ENCODE results near the gene OPRL1. TPM values are rescaled to one million over a fixed set of nuclear protein-coding genes. Genes with fewer than 3 reads are reported as not detected.

OPRL1 gene
- total RNA-seq, 1 experiment from 2014 or later: 0.59 TPM

- POLR2A ChIA-PET: no interaction called here
Measured at GRCh38 chr20:64047046-64047389, 32.9 kb upstream of the OPRL1 start.

GRCh38 chr20:64047968-64048401, 31.9 kb upstream of the OPRL1 start:
- peaks cover 1% of the 10 kb centered on the region for H3K27me3 ChIP-seq (replicated peaks; ENCODE audit: control insufficient read depth, insufficient read depth, low read length)
- DNase-seq: no peak
- no TSS peak for BruUV-seq (replicated peaks)
- no peak overlapping the region for H3K4me3 ChIP-seq (ENCODE audit: low read depth, low read length)
- H3K9me3 ChIP-seq: no peaks in the 10 kb centered on the region
- intact Hi-C loops (cut with micrococcal nuclease; ENCODE audit: unreplicated experiment): loop anchor here (1.0 kb wide), 1 partner anchor 9 kb away; no protein-coding TSS in a partner anchor
- no peak for TF ChIP-seq CTCF (IDR thresholded peaks at IDR 0.05; ENCODE audit: insufficient read depth in 1 of 2, low read depth in 1 of 2, low read length in 1 of 2, severe bottlenecking in 1 of 2, unreplicated experiment in 1 of 2)
- Mint-ChIP-seq H3K4me1 (ENCODE audit: low read depth, unreplicated experiment) (no peaks in the 10 kb centered on the region), H3K4me3 (ENCODE audit: unreplicated experiment) (peak overlapping the region; percentile 46), H3K27me3 (ENCODE audit: insufficient read depth, unreplicated experiment) (peaks cover 21% of the 10 kb centered on the region), H3K27ac (ENCODE audit: unreplicated experiment) (no peak overlapping the region), H3K36me3 (ENCODE audit: insufficient read depth, unreplicated experiment) (no peaks in the 10 kb centered on the region), H3K9me3 (ENCODE audit: unreplicated experiment) (no peaks in the 10 kb centered on the region)
- no peaks in the 10 kb centered on the region for H3K36me3 ChIP-seq (ENCODE audit: control insufficient read depth, insufficient read depth, low read length)
- ChIA-PET POLR2A (no interaction called here), CTCF (interaction anchor here (1.6 to 8.0 kb wide), 2 partner anchors 9 kb away, joined by 7 to 64 read pairs; no protein-coding TSS in a partner anchor)
- peaks cover 3% of the 10 kb centered on the region for H3K4me1 ChIP-seq

More at GRCh38 chr20:64047046-64047389, 32.9 kb upstream of the OPRL1 start:
- no peak for TF ChIP-seq CTCF (IDR thresholded peaks at IDR 0.05; ENCODE audit: insufficient read depth in 1 of 2, low read depth in 1 of 2, low read length in 1 of 2, severe bottlenecking in 1 of 2, unreplicated experiment in 1 of 2)
- no peaks in the 10 kb centered on the region for H3K9me3 ChIP-seq
- H3K9me3 Mint-ChIP-seq (ENCODE audit: unreplicated experiment): no peaks in the 10 kb centered on the region
- peaks cover 21% of the 10 kb centered on the region for H3K27me3 Mint-ChIP-seq (ENCODE audit: insufficient read depth, unreplicated experiment)
- H3K36me3 Mint-ChIP-seq (ENCODE audit: insufficient read depth, unreplicated experiment): no peaks in the 10 kb centered on the region
- intact Hi-C loops (cut with micrococcal nuclease; ENCODE audit: unreplicated experiment): loop anchor here (1.0 kb wide), 1 partner anchor 8 kb away; no protein-coding TSS in a partner anchor
- peak overlapping the region; percentile 46 for H3K4me3 Mint-ChIP-seq (ENCODE audit: unreplicated experiment)
- H3K27me3 ChIP-seq (replicated peaks; ENCODE audit: control insufficient read depth, insufficient read depth, low read length): peaks cover 1% of the 10 kb centered on the region
- peaks cover 3% of the 10 kb centered on the region for H3K4me1 ChIP-seq
- H3K4me1 Mint-ChIP-seq (ENCODE audit: low read depth, unreplicated experiment): no peaks in the 10 kb centered on the region
- no peak for DNase-seq
- no peak overlapping the region for H3K4me3 ChIP-seq (ENCODE audit: low read depth, low read length)
- CTCF ChIA-PET: interaction anchor here (1.6 kb wide), 1 partner anchor 9 kb away, joined by 7 read pairs; no protein-coding TSS in a partner anchor
- H3K27ac Mint-ChIP-seq (ENCODE audit: unreplicated experiment): no peak overlapping the region
- H3K36me3 ChIP-seq (ENCODE audit: control insufficient read depth, insufficient read depth, low read length): no peaks in the 10 kb centered on the region
- no TSS peak for BruUV-seq (replicated peaks)

- Histone ChIP-seq H3K4me3 (ENCODE audit: low read depth, low read length) (peak overlapping the region; percentile 8), H3K36me3 (ENCODE audit: control insufficient read depth, insufficient read depth, low read length) (no peaks in the 10 kb centered on the region), H3K27me3 (replicated peaks; ENCODE audit: control insufficient read depth, insufficient read depth, low read length) (peaks cover 1% of the 10 kb centered on the region), H3K9me3 (no peaks in the 10 kb centered on the region), H3K4me1 (peaks cover 3% of the 10 kb centered on the region)
- H3K9me3 Mint-ChIP-seq (ENCODE audit: unreplicated experiment): no peaks in the 10 kb centered on the region
- no peaks in the 10 kb centered on the region for H3K4me1 Mint-ChIP-seq (ENCODE audit: low read depth, unreplicated experiment)
- intact Hi-C loops (cut with micrococcal nuclease; ENCODE audit: unreplicated experiment): loop anchor here (1.0 kb wide), 1 partner anchor 15 kb away; the partner anchor contains the start of gene TCEA2
- POLR2A ChIA-PET: no interaction called here
- peak overlapping the region; percentile 61 for H3K4me3 Mint-ChIP-seq (ENCODE audit: unreplicated experiment)
- H3K27ac Mint-ChIP-seq (ENCODE audit: unreplicated experiment): no peak overlapping the region
- TF ChIP-seq CTCF (IDR thresholded peaks at IDR 0.05; ENCODE audit: insufficient read depth in 1 of 2, low read depth in 1 of 2, low read length in 1 of 2, severe bottlenecking in 1 of 2, unreplicated experiment in 1 of 2): no peak
- H3K36me3 Mint-ChIP-seq (ENCODE audit: insufficient read depth, unreplicated experiment): no peaks in the 10 kb centered on the region
- CTCF ChIA-PET: interaction anchor here (8.0 kb wide), 1 partner anchor 10 kb away, joined by 64 read pairs; no protein-coding TSS in a partner anchor
- no peak for DNase-seq
- no TSS peak for BruUV-seq (replicated peaks)
- H3K27me3 Mint-ChIP-seq (ENCODE audit: insufficient read depth, unreplicated experiment): peaks cover 21% of the 10 kb centered on the region
Measured at GRCh38 chr20:64048402-64049044, 31.4 kb upstream of the OPRL1 start.

Data from Caco-2 (cell line).